ENCODE data around the gene MYBPC1. TPM values are rescaled to one million over a fixed set of nuclear protein-coding genes. Genes with fewer than 3 reads are reported as not detected.

MYBPC1 gene
- total and polyA plus RNA-seq, 2 of the 13 experiments (the other 11 are each of a cell fraction or from before 2014, with no cell fraction given), result 0.31 to 0.53 TPM

GRCh38 chr12:101698800-101699347, 104.1 kb downstream of the MYBPC1 start (continued):
- TF ChIP-seq TARDBP (CRISPR knock-in tag; IDR thresholded peaks at IDR 0.05) (0 out of 2 replicates have a peak, but pooled peaks have one; percentile 23), TERF1 (CRISPR knock-in tag; IDR thresholded peaks at IDR 0.05) (no peak), IRF2 (CRISPR knock-in tag; IDR thresholded peaks at IDR 0.05) (no peak), RERE (CRISPR knock-in tag; IDR thresholded peaks at IDR 0.05; ENCODE audit: low read depth) (no peak), HMG20B (CRISPR knock-in tag; conservative IDR thresholded peaks at IDR 0.05) (no peak), GRHL1 (CRISPR knock-in tag; conservative IDR thresholded peaks at IDR 0.05) (no peak), SMC3 (IDR thresholded peaks at IDR 0.05; ENCODE audit: low read length) (no peak), LRRFIP1 (CRISPR knock-in tag; conservative IDR thresholded peaks at IDR 0.05) (no peak), PAF1 (CRISPR knock-in tag; IDR thresholded peaks at IDR 0.05) (no peak), ZNF766 (CRISPR knock-in tag; IDR thresholded peaks at IDR 0.05; ENCODE audit: borderline replicate concordance) (no peak), CAMTA2 (CRISPR knock-in tag; IDR thresholded peaks at IDR 0.05; ENCODE audit: borderline replicate concordance) (no peak), ATF3 (CRISPR knock-in tag; IDR thresholded peaks at IDR 0.05) (no peak), ZFP90 (CRISPR knock-in tag; IDR thresholded peaks at IDR 0.05; ENCODE audit: borderline replicate concordance) (no peak), ZNF644 (CRISPR knock-in tag; IDR thresholded peaks at IDR 0.05; ENCODE audit: low read depth) (no peak), ZNF790 (CRISPR knock-in tag; IDR thresholded peaks at IDR 0.05; ENCODE audit: borderline replicate concordance) (no peak), CREM (IDR thresholded peaks at IDR 0.05) (0 out of 2 replicates have a peak, but pooled peaks have one; percentile 1), CREM (CRISPR knock-in tag; IDR thresholded peaks at IDR 0.05) (no peak), KDM5B (CRISPR knock-in tag; IDR thresholded peaks at IDR 0.05; ENCODE audit: borderline replicate concordance) (no peak), ELF4 (CRISPR knock-in tag; IDR thresholded peaks at IDR 0.05; ENCODE audit: borderline replicate concordance) (no peak), JUND (CRISPR knock-in tag; IDR thresholded peaks at IDR 0.05) (no peak)
